IPS-NIHi11 (cell line): ENCODE measurements around the gene TPP1.
A peak's percentile ranks its signal among the peaks of the same experiment; 100 is the strongest.

ENCODE experiments used
- DNase-seq: peaks from one replicate; pipeline ENCODE4 v3.0.0; 2012; ENCODE audit warnings: mixed read lengths, low spot score

TPP1 gene

GRCh38 chr11:6619004-6619745 is at the start of gene TPP1:
Gene TPP1, minus strand, starts transcription at chr11:6619422. Its CDS starts 22 bp downstream, at chr11:6619400.
- DNase-seq: peak; percentile 99

GRCh38 chr11:6667733-6668374 is 48.6 kb upstream of the TPP1 start:
- peak; percentile 23 for DNase-seq

GRCh38 chr11:6666302-6667183 is 47.3 kb upstream of the TPP1 start:
- no peak for DNase-seq

GRCh38 chr11:6664551-6664950 is 45.3 kb upstream of the TPP1 start:
- no peak for DNase-seq

DNA sequence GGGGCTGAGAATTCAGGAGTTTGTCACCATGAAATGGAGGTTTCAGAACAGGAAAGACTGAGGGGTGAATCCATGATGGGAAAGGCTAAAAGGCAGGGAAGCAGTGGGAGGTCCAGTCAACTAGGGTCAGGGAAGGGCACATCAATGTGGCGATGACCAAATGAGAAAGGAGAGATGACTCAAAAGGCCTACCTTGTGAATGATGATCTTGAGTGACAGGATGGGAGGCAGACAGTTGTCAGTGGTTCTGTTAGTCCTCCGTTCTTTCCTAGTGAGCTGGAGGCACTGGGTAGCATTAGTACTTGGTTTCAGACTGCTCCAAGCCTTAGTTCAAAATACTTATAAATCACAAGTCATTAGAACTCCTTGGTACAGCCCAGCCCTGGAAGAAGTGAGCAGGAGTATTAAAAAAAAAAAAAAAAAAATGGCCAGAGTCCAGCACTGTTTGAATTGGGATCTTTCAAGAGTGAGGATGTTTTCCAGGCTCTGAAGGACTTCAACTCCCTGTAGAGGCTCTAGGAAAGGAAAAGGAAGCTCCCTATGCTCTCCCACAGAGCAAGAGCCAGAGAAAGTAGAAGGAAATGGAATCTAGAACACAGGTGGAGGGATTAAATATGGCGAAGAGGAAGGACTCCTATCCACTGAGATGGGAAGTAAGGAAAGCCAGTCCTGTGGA is 44.7 kb upstream of the TPP1 start:
- DNase-seq: no peak

DNA sequence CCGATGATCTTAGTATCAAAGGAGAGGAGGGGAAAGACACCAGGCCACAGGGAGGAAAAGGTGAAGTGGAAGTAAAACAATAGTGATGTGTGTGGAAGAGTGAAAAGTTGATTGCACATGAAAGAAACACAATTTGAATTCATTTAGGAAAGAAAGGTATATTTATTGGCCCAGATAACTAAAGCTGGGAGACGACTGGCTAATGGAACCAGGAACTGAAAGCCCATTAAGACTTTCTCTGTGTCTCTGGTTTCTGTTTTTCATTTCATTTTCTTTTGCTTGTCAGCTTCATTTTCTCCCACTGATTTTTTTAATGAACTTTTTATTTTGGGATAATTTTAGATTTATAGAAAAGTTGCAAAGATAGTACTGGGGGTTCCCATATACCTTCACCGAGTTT is 41.5 kb upstream of the TPP1 start:
- no peak for DNase-seq

- DNase-seq: no peak
Measured at GRCh38 chr11:6658647-6659046, 39.4 kb upstream of the TPP1 start.

DNA sequence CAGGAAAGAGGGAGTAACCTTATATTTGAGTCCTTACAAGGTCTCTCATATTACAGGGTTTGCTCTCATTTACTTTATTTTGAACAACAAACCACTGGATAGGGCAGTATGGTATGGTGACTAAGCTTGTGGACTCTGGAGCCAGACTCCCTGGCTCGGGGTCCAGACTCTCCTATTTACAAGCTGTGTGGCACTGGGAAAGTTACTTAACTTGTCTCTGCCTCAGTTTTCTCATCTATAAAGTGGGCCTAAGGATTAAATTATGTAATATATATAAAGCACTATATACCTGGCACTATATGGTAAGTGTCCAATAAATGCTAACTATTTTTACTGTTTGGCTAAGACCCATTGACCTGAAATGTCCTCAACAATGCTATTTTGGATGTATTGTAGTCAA is 38.1 kb upstream of the TPP1 start:
- no peak for DNase-seq

DNA sequence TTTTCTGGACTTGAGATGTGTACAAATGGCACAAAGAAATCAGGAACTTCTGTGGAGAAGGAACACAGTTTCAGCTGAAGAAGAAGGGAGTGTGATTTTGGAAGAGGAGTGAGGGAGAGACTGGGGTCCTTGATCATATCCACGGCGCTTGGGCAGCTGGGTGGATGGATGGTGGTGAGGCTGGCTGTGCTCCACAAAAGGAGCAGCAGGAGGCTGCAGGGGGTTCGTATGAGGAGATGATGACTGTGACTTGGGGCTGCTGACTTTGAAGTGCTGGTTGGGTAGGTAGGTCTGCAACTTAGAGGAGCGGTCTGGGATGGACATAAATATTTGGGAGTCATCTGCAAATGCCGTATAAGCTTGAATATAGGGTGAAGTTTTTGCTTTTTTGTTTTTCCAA is 37.7 kb upstream of the TPP1 start:
- no peak for DNase-seq

- DNase-seq: no peak
Measured at GRCh38 chr11:6656584-6656915, 37.3 kb upstream of the TPP1 start.

- peak; percentile 86 for DNase-seq
Measured at GRCh38 chr11:6655790-6656583, 36.8 kb upstream of the TPP1 start, which contains the start of gene DCHS1. Gene DCHS1, minus strand, starts transcription at chr11:6655809. Its CDS starts 14,196 bp downstream, at chr11:6641613.

DNA sequence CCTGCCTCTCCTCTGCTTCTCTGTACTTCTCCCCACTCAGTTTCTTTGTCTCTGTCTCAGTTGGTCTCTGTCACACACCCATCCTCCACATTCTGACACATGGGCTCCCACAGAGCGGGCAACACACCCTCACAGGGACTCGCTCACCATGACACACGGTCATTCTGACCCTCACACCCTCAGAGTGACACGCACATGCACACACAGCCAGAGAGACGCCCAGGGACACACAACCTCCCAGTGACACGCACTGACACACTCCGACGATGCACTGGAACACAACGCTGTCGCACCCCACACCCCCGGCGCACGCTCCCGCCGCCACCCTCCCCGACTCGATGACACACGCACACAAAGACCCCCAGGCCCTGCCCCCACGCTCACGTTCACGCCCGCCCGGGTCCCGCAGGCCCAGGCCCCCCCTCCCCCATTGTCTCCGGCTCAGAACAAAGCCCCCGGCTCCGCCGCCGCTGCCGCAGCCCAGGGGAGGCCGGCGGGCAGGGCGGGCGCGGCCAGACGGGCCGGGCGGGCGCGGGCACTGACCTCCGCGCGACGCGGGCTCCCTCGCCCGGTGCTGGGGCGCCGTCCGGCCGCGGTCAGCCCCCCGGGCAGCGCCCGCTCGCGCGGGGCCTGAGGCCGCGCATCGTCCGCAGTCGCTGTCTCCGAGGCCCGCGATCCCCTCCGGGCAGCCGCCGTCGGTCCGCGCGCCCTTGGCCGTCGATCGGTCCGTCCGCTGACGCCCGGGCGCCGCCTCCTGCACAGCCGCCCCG is 36.0 kb upstream of the TPP1 start:
- DNase-seq: no peak

DNA sequence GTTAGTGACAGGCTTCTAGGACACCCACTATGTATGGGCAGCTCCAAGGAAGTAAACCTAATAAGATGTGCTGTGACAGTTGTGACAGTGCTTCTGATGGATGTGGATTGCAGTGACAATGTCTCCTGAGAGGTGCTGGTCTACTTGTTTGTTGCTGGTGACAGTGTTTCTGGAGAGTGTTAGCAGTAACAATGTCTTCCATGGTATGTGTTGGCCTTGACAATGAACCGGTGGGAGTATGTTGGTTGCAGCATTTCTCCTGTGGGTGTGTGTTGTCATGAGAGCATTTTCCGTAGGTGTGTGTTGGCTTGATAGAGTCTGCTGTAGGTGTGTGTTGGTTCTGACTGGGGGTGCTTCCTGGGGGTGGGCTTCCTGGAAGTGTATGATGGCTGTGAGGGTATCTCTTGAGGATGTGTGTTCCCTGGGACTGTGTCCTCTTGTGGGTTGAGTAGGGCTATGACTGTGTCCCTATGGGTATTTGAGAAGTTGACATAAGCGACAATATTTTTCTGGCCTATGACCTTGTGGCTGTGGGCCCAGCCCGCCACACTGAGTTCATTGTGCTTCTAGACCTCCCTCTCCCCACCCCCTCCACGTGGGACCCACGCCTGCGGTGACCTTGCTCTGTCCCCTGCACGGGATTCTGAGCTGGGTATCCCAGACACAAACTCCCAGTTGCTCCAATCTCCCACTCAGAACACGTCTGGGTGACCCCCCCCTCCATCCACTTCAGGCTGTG is 35.2 kb upstream of the TPP1 start:
- no peak for DNase-seq

GRCh38 chr11:6653656-6654055 is 34.4 kb upstream of the TPP1 start:
- DNase-seq: no peak

DNA sequence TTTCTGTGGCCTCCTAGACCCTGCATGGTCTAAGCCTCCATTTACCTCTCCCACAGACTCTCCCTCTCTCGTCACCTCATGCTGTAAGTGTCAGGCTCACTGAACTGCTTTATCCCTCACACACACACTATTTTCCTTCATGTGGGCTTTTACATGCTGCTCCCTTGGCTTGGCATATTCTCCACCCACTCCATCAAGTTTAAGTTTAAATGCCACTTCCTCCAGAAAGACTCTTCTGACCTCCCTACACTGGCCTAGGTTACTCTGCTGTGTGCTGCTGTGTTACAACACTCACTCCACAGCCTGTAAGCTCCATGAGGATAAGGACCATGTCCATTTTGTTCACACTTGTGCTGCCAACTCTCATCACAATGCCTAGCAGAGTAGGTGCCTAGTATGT is 33.9 kb upstream of the TPP1 start:
- DNase-seq: no peak

- no peak for DNase-seq
Measured at GRCh38 chr11:6652182-6652581, 33.0 kb upstream of the TPP1 start.

- no peak for DNase-seq
Measured at GRCh38 chr11:6650980-6651379, 31.8 kb upstream of the TPP1 start.

DNA sequence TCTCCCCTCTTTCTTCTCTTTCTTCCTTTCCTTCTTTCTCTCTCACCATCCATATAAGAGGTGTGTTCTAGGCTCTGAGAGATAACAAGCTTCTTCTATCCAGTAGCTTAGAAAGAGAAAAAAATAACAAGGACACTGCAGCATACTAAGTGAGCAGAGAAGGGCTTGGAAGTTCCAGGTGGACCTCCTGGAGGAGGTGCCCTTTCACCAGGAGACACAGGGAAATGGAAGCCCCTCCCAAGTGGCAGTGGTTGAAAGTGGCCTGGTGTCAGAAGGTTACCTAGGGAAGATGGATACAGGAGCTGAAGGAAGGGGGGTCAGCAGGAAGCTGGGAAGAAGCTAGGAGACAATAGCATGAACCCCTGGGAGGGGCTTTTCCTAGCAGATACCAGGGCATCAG is 30.9 kb upstream of the TPP1 start:
- no peak for DNase-seq

DNA sequence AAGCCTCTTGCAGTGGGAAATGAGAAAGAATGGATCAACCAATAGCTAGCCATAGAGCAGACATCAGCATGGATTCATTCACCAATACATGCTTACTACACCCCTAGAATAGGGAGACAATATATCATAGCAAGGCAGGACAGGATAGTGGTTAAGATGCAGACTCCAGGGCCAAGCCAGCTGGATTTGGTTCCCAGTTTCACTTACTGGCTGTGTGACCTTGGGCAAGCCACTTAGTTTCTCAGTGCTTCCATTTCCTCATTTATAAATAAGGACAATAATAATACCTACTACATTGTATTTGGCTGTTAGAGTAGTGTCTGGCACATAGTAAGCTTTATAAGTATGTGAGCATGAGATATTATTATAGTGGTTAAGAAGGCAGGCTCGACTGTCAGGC is 29.3 kb upstream of the TPP1 start:
- DNase-seq: no peak

DNA sequence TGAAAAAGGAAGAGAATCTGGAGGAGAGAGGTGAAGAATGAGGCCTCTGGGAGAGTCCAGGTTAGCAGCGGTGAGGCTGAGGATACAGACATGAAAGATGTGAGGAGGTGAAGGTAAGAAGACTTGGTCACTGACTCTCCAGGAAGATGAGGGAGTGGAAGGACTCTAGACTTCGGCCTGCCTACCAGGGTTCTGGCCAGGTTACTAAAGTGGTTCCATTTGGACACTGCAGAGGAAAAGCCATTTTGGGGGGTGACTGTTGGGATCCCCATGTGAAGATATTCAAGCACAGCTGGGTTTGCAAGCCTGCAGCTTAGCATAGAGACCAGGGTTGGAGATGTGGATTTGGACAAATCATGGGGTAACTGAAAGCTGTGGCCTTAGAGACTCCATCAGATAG is 28.6 kb upstream of the TPP1 start:
- DNase-seq: no peak
